Calu3 (cell line): ENCODE measurements around the gene CEP170. TPM values are rescaled to one million over a fixed set of nuclear protein-coding genes. Genes with fewer than 3 reads are reported as not detected.

ENCODE experiments used
- BruUV-seq: library from RNA; stranded (reverse); fragments of 400-500 nt; replicated peaks from 2 replicates; lab custom pipeline; 2021; lab: Mats Ljungman, UMichigan
- CTCF ChIA-PET: fragments of 300-600 bp; sonication (Branson Sonifier 250); formaldehyde crosslinking; loops from one replicate; lab custom pipeline; 2022; ENCODE audit warnings: antibody characterized with exemption; lab: Charles Lee
- DNase-seq: peaks from one replicate; pipeline ENCODE4 v3.0.0; 2022
- H3K27ac Mint-ChIP-seq: one replicate; pipeline ENCODE4 v1.8.0; 2022; ENCODE audit warnings: mixed read lengths; ENCODE audit not compliant: unreplicated experiment
- H3K27me3 Mint-ChIP-seq: one replicate; pipeline ENCODE4 v1.8.0; 2022; ENCODE audit warnings: mixed read lengths; ENCODE audit not compliant: unreplicated experiment
- H3K36me3 Mint-ChIP-seq: one replicate; pipeline ENCODE4 v1.8.0; 2022; ENCODE audit warnings: mild to moderate bottlenecking, moderate library complexity, mixed read lengths; ENCODE audit not compliant: insufficient read depth, unreplicated experiment
- H3K4me1 Mint-ChIP-seq: one replicate; pipeline ENCODE4 v1.8.0; 2022; ENCODE audit warnings: mild to moderate bottlenecking, low read depth, mixed read lengths; ENCODE audit not compliant: unreplicated experiment
- H3K4me3 Mint-ChIP-seq: one replicate; pipeline ENCODE4 v1.8.0; 2022; ENCODE audit warnings: mild to moderate bottlenecking, low read depth, moderate library complexity, mixed read lengths; ENCODE audit not compliant: unreplicated experiment
- H3K9me3 Mint-ChIP-seq: one replicate; pipeline ENCODE4 v1.8.0; 2022; ENCODE audit warnings: low read depth, mixed read lengths; ENCODE audit not compliant: unreplicated experiment
- CTCF ChIP-seq: fragments of 200-600 bp; IDR thresholded peaks from one replicate; pipeline ENCODE4 v1.8.0; 2022; ENCODE audit warnings: antibody characterized with exemption; ENCODE audit not compliant: unreplicated experiment
- intact Hi-C: fragments of 100-400 bp; cut with micrococcal nuclease; formaldehyde crosslinking; loops from one replicate; pipeline ENCODE4 v1.10.0; 2022; ENCODE audit not compliant: unreplicated experiment
- total RNA-seq: library from RNA; stranded (reverse); gene quantifications from 2 replicates; pipeline ENCODE4 v1.2.3, GENCODE V29; 2022

CEP170 gene
- total RNA-seq, 1 experiment from 2014 or later = 133 TPM

GRCh38 chr1:243268751-243269460 lies 13.8 kb upstream of the CEP170 start:
- Mint-ChIP-seq H3K36me3 (peaks cover 49% of the 10 kb centered on the region), H3K9me3 (no peaks in the 10 kb centered on the region), H3K4me3 (peak overlapping the region; percentile 54), H3K27me3 (no peaks in the 10 kb centered on the region), H3K4me1 (peaks cover 65% of the 10 kb centered on the region), H3K27ac (peak overlapping the region; percentile 95)
- intact Hi-C loops = loop anchor here (1.0 kb wide), 1 partner anchor 14 kb away; the partner anchor contains the start of gene CEP170
- DNase-seq = peak; percentile 55
- no TSS peak for BruUV-seq
- CTCF ChIA-PET = interaction anchor here (0.7 to 1.3 kb wide), 3 partner anchors 12 to 443 kb away, joined by 3 to 9 read pairs (median 4); partner anchors contain the start of genes CEP170 and SDCCAG8
- peak; percentile 20 for TF ChIP-seq CTCF

- CTCF ChIA-PET = no interaction called here
- intact Hi-C loops = loop anchor here (1.0 kb wide), 1 partner anchor 13 kb away; the partner anchor contains the start of gene CEP170
- Mint-ChIP-seq H3K4me1 (peaks cover 65% of the 10 kb centered on the region), H3K27me3 (no peaks in the 10 kb centered on the region), H3K36me3 (peaks cover 43% of the 10 kb centered on the region), H3K27ac (peak overlapping the region; percentile 95), H3K9me3 (no peaks in the 10 kb centered on the region), H3K4me3 (peak overlapping the region; percentile 54)
- no TSS peak for BruUV-seq
- no peak for TF ChIP-seq CTCF
- no peak for DNase-seq
Measured at GRCh38 chr1:243267914-243268653, 13.0 kb upstream of the CEP170 start.

GRCh38 chr1:243267471-243267880 lies 12.4 kb upstream of the CEP170 start:
- CTCF ChIA-PET = interaction anchor here (0.7 kb wide), 1 partner anchor 16 kb away, joined by 3 read pairs; no protein-coding TSS in a partner anchor
- Mint-ChIP-seq H3K4me1 (peaks cover 68% of the 10 kb centered on the region), H3K4me3 (peak overlapping the region; percentile 54), H3K27ac (peak overlapping the region; percentile 95), H3K9me3 (no peaks in the 10 kb centered on the region), H3K36me3 (peaks cover 43% of the 10 kb centered on the region), H3K27me3 (no peaks in the 10 kb centered on the region)
- no TSS peak for BruUV-seq
- TF ChIP-seq CTCF = no peak
- intact Hi-C loops = no loop called here
- peak; percentile 39 for DNase-seq

GRCh38 chr1:243266231-243266630 lies 11.2 kb upstream of the CEP170 start:
- intact Hi-C loops = no loop called here
- TF ChIP-seq CTCF = no peak
- no peak for DNase-seq
- H3K36me3 Mint-ChIP-seq = peaks cover 43% of the 10 kb centered on the region
- H3K4me3 Mint-ChIP-seq = no peak overlapping the region
- peak overlapping the region; percentile 95 for H3K27ac Mint-ChIP-seq
- CTCF ChIA-PET = no interaction called here
- BruUV-seq = no TSS peak
- H3K4me1 Mint-ChIP-seq = peaks cover 71% of the 10 kb centered on the region
- H3K27me3 Mint-ChIP-seq = no peaks in the 10 kb centered on the region
- no peaks in the 10 kb centered on the region for H3K9me3 Mint-ChIP-seq
